Measurements from ENCODE around the gene FRK.

GRCh38 chr6:116102873-116103272 is 42.2 kb upstream of the FRK start:
- TF ChIP-seq BCL11B (tag by site-specific recombination; IDR thresholded peaks at IDR 0.05; ENCODE audit: low read depth), result no peak
- TF ChIP-seq, protein P1, sequence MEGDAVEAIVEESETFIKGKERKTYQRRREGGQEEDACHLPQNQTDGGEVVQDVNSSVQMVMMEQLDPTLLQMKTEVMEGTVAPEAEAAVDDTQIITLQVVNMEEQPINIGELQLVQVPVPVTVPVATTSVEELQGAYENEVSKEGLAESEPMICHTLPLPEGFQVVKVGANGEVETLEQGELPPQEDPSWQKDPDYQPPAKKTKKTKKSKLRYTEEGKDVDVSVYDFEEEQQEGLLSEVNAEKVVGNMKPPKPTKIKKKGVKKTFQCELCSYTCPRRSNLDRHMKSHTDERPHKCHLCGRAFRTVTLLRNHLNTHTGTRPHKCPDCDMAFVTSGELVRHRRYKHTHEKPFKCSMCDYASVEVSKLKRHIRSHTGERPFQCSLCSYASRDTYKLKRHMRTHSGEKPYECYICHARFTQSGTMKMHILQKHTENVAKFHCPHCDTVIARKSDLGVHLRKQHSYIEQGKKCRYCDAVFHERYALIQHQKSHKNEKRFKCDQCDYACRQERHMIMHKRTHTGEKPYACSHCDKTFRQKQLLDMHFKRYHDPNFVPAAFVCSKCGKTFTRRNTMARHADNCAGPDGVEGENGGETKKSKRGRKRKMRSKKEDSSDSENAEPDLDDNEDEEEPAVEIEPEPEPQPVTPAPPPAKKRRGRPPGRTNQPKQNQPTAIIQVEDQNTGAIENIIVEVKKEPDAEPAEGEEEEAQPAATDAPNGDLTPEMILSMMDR (tag by site-specific recombination; IDR thresholded peaks at IDR 0.05), result no peak
- TF ChIP-seq ZNF362 (tag by site-specific recombination; IDR thresholded peaks at IDR 0.05), result no peak
- TF ChIP-seq TCF7L2 (IDR thresholded peaks at IDR 0.05; ENCODE audit: borderline replicate concordance, low read depth, low read length), result no peak
- TF ChIP-seq ZNF292 (tag by site-specific recombination; IDR thresholded peaks at IDR 0.05; ENCODE audit: borderline replicate concordance, low read depth), result no peak
- no peak for TF ChIP-seq ZNF677 (tag by site-specific recombination; IDR thresholded peaks at IDR 0.05)
- TF ChIP-seq ZNF114 (tag by site-specific recombination; IDR thresholded peaks at IDR 0.05), result no peak
- TF ChIP-seq ZNF416 (tag by site-specific recombination; IDR thresholded peaks at IDR 0.05), result no peak
- no peak for TF ChIP-seq ZNF274 (IDR thresholded peaks at IDR 0.05; ENCODE audit: low read length)
- TF ChIP-seq ZNF274 (tag by site-specific recombination; IDR thresholded peaks at IDR 0.05; ENCODE audit: borderline replicate concordance), result no peak
- TF ChIP-seq ZNF140 (tag by site-specific recombination; IDR thresholded peaks at IDR 0.05), result no peak
- no peak for TF ChIP-seq ZFP41 (tag by site-specific recombination; IDR thresholded peaks at IDR 0.05; ENCODE audit: borderline replicate concordance)
- no peak for TF ChIP-seq ZBTB20 (tag by site-specific recombination; IDR thresholded peaks at IDR 0.05)

All from HEK293 (cell line).